Measurements from ENCODE around the gene ACBD3.

DNA sequence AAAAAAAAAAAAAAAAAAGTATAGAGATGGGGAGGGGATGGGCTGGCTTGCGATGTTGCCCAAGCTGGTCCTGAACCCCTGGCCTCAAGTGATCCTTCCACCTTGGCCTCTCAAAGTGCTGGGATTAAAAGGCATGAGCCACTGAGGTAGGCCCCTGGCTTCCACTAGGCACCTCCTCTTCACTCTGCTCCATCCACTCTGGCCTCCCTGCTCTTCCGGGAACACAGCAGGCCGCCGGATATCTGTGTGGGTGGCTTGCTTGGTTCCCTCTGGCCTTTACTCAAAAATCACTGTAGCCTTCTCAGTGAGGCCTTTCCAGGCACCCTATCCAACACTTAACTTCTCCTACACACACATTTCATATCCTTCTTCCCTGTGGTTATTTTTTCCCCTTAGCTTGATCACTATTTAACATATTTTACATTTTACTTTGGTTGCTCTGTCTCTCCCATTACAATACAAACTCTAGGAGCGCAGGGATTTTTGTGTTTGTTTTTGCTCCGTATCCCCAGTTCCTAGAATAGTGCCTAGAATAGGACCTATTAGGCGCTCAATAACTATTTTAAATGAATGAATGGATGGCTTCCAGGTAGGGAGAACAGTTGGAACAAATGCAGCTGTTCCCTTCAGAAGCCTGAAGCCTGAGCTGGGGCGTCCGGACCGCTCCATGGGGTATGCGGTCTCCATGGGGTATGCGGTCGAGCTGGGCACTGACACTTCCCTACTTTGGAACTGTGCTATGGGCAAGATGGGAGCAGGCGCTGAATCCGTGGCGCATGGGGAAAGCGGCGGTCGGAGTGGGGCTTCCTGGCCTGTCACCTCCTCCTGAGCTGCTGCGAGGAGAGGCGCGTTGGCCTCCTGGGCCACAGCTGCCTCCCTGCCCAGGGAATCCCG is 77.4 kb downstream of the ACBD3 start:
- TF ChIP-seq, protein P1, sequence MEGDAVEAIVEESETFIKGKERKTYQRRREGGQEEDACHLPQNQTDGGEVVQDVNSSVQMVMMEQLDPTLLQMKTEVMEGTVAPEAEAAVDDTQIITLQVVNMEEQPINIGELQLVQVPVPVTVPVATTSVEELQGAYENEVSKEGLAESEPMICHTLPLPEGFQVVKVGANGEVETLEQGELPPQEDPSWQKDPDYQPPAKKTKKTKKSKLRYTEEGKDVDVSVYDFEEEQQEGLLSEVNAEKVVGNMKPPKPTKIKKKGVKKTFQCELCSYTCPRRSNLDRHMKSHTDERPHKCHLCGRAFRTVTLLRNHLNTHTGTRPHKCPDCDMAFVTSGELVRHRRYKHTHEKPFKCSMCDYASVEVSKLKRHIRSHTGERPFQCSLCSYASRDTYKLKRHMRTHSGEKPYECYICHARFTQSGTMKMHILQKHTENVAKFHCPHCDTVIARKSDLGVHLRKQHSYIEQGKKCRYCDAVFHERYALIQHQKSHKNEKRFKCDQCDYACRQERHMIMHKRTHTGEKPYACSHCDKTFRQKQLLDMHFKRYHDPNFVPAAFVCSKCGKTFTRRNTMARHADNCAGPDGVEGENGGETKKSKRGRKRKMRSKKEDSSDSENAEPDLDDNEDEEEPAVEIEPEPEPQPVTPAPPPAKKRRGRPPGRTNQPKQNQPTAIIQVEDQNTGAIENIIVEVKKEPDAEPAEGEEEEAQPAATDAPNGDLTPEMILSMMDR (IDR thresholded peaks at IDR 0.05) = no peak
- no peak for TF ChIP-seq POLR2A (IDR thresholded peaks at IDR 0.05)

Data from uterus (tissue), 2 donors.